Keratinocyte (primary cell): ENCODE data around the gene VAMP4.

ENCODE experiments used
- EZH2 ChIP-seq: IDR thresholded peaks from one replicate; pipeline ENCODE4 v1.6.1; 2012; ENCODE audit warnings: inconsistent platforms, mild to moderate bottlenecking, low read length, moderate library complexity
- TF ChIP-seq, protein P1 (sequence below), 3 experiments: IDR thresholded peaks in 1 of 3; conservative IDR thresholded peaks in 1 of 3; optimal IDR thresholded peaks in 1 of 3; 2 replicates in 2 of 3; 3 replicates in 1 of 3; pipeline versions ENCODE3 to v1.5.1; 2011; ENCODE audit warnings: low read length in 3 of 3, mild to moderate bottlenecking in 3 of 3, moderate library complexity in 2 of 3, control low read depth in 1 of 3, inconsistent platforms in 1 of 3; ENCODE audit not compliant: insufficient read depth in 2 of 3; ENCODE audit errors: extremely low read depth in 1 of 3

DNA sequence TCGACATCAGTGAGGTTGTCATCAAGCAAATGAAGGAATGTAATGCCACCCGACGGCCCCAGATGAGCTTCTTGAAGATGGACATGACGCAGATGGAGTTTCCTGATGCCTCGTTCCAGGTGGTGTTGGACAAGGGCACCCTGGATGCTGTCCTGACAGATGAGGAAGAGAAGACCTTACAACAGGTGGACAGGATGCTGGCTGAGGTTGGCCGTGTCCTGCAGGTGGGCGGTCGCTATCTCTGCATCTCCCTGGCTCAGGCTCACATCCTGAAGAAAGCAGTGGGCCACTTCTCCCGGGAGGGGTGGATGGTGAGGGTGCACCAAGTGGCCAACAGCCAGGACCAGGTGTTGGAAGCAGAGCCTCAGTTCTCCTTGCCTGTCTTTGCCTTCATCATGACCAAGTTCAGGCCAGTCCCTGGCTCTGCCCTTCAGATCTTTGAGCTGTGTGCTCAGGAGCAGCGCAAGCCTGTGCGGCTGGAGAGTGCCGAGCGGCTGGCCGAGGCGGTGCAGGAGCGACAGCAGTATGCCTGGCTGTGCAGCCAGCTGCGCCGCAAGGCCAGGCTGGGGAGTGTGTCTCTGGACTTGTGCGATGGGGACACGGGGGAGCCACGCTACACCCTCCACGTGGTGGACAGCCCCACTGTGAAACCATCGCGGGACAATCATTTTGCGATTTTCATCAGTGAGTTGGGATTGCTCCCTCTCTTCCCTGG, 42.1 kb upstream of the VAMP4 start:
- TF ChIP-seq, protein P1, sequence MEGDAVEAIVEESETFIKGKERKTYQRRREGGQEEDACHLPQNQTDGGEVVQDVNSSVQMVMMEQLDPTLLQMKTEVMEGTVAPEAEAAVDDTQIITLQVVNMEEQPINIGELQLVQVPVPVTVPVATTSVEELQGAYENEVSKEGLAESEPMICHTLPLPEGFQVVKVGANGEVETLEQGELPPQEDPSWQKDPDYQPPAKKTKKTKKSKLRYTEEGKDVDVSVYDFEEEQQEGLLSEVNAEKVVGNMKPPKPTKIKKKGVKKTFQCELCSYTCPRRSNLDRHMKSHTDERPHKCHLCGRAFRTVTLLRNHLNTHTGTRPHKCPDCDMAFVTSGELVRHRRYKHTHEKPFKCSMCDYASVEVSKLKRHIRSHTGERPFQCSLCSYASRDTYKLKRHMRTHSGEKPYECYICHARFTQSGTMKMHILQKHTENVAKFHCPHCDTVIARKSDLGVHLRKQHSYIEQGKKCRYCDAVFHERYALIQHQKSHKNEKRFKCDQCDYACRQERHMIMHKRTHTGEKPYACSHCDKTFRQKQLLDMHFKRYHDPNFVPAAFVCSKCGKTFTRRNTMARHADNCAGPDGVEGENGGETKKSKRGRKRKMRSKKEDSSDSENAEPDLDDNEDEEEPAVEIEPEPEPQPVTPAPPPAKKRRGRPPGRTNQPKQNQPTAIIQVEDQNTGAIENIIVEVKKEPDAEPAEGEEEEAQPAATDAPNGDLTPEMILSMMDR (optimal IDR thresholded peaks at IDR 0.05 in 1 of 3, IDR thresholded peaks at IDR 0.05 in 1 of 3, conservative IDR thresholded peaks at IDR 0.05 in 1 of 3; ENCODE audit: extremely low read depth in 1 of 3, insufficient read depth in 2 of 3, low read length in 3 of 3), result no peak
- TF ChIP-seq EZH2, result no peak
